Measurements from ENCODE around the gene PDIA4. TPM values are rescaled to one million over a fixed set of nuclear protein-coding genes. Genes with fewer than 3 reads are reported as not detected.

Gene PDIA4
- total and polyA plus RNA-seq, 2 of the 8 experiments (the other 6 are each of a cell fraction or from before 2014, with no cell fraction given) = 119 to 303 TPM

- H4K8ac ChIP-seq (ENCODE audit: extremely low read depth, insufficient read depth, low read length) = no peak overlapping the region
- no peaks in the 10 kb centered on the region for H3K79me1 ChIP-seq (ENCODE audit: low read depth, low read length)
- H3K27ac ChIP-seq (ENCODE audit: low read depth, low read length) = no peak overlapping the region
- no peak overlapping the region for H2BK5ac ChIP-seq (ENCODE audit: low read depth, low read length)
- no peaks in the 10 kb centered on the region for H3K23me2 ChIP-seq (ENCODE audit: low read depth, low read length)
- no peak overlapping the region for H4K5ac ChIP-seq (ENCODE audit: insufficient read length, low read depth, low read length)
- FAIRE-seq (no peak), DNase-seq (ENCODE audit: low read depth in 1 of 2, low spot score in 2 of 2) (no peak)
- no peak overlapping the region for H2BK20ac ChIP-seq (ENCODE audit: low read length)
- no peaks in the 10 kb centered on the region for H3K9me3 ChIP-seq (ENCODE audit: insufficient read depth in 2 of 2, low read depth in 1 of 2, low read length in 1 of 2)
- no peak overlapping the region for H2BK15ac ChIP-seq (ENCODE audit: low read length)
- no peak overlapping the region for H3K14ac ChIP-seq (ENCODE audit: insufficient read length)
- no peak overlapping the region for H2AK5ac ChIP-seq (ENCODE audit: low read depth, low read length)
- CTCF ChIA-PET (ENCODE audit: partially characterized antibody) = interaction anchor here (0.7 to 0.8 kb wide), 2 partner anchors 12 to 13 kb away, joined by 3 read pairs; no protein-coding TSS in a partner anchor
- H2AFZ ChIP-seq (ENCODE audit: low read length) = no peak overlapping the region
- no peak overlapping the region for H3K23ac ChIP-seq (ENCODE audit: insufficient read length)
- H4K91ac ChIP-seq (replicated peaks; ENCODE audit: insufficient read length, low read length) = no peak overlapping the region
- H3K9ac ChIP-seq (replicated peaks in 1 of 4; ENCODE audit: extremely low read depth in 1 of 4, low read depth in 3 of 4, low read length in 3 of 4) = no peak overlapping the region
- no peak overlapping the region for H3K4ac ChIP-seq (replicated peaks; ENCODE audit: insufficient read length, low read depth, low read length)
- H3K79me2 ChIP-seq (ENCODE audit: control insufficient read depth in 1 of 2, insufficient read depth in 2 of 2, low read length in 2 of 2) = no peaks in the 10 kb centered on the region
- no peaks in the 10 kb centered on the region for H3K36me3 ChIP-seq (ENCODE audit: control insufficient read depth in 2 of 4, insufficient read depth in 4 of 4, low read length in 3 of 4)
- H2BK120ac ChIP-seq (replicated peaks; ENCODE audit: low read depth, low read length) = no peak overlapping the region
- 94% methylated on average over 8 of the region's 8 CpGs; no CpG with 5 or more reads in 1 of the 2 experiments for WGBS, 2 experiments (ENCODE audit: extremely low coverage in 1 of 2, insufficient coverage in 1 of 2, insufficient read length in 1 of 2, insufficient replicate concordance in 2 of 2, low coverage in 1 of 2, low lambda C conversion rate in 2 of 2, missing lambda C conversion rate in 1 of 2)
- no peak overlapping the region for H2BK12ac ChIP-seq (ENCODE audit: low read depth, low read length)
- no peaks in the 10 kb centered on the region for H3K27me3 ChIP-seq (replicated peaks in 1 of 4; ENCODE audit: control insufficient read depth in 3 of 4, extremely low read depth in 1 of 4, insufficient read depth in 3 of 4, low read length in 3 of 4)
- POLR2A ChIA-PET (ENCODE audit: partially characterized antibody) = interaction anchor here (0.7 to 1.5 kb wide), 3 partner anchors 11 to 120 kb away, joined by 3 to 10 read pairs (median 3); no protein-coding TSS in a partner anchor
- H3K4me1 ChIP-seq (replicated peaks in 1 of 4; ENCODE audit: control insufficient read depth in 3 of 4, insufficient read depth in 4 of 4, low read length in 3 of 4) = no peaks in the 10 kb centered on the region
- no peak overlapping the region for H3K18ac ChIP-seq (ENCODE audit: extremely low read depth, low read length)
- no peak overlapping the region for H3K56ac ChIP-seq (replicated peaks; ENCODE audit: insufficient read length, low read depth, low read length)
- H4K20me1 ChIP-seq (replicated peaks in 1 of 2; ENCODE audit: control insufficient read depth in 1 of 2, insufficient read depth in 2 of 2, low read length in 2 of 2) = no peaks in the 10 kb centered on the region
- no peak overlapping the region for H3K4me2 ChIP-seq (ENCODE audit: insufficient read depth in 1 of 2, low read depth in 2 of 2, low read length in 2 of 2)
- H3K4me3 ChIP-seq (ENCODE audit: extremely low read depth in 1 of 4, insufficient read depth in 2 of 4, low read depth in 3 of 4, low read length in 4 of 4) = no peak overlapping the region
- TF ChIP-seq KDM4A (IDR thresholded peaks at IDR 0.05; ENCODE audit: low read depth, low read length, severe bottlenecking) = no peak
- no peak for TF ChIP-seq MAX (IDR thresholded peaks at IDR 0.05)
- TF ChIP-seq CBX8 (IDR thresholded peaks at IDR 0.05; ENCODE audit: borderline replicate concordance, low read depth, low read length) = no peak
- TF ChIP-seq GABPA (IDR thresholded peaks at IDR 0.05; ENCODE audit: borderline replicate concordance, insufficient read depth, low read length) = no peak
- TF ChIP-seq TAF1 (IDR thresholded peaks at IDR 0.05; ENCODE audit: low read depth, low read length) = no peak
- no peak for TF ChIP-seq RXRA (IDR thresholded peaks at IDR 0.05; ENCODE audit: insufficient read depth, low read depth, low read length)
- no peak for TF ChIP-seq CTCF (IDR thresholded peaks at IDR 0.05; ENCODE audit: control extremely low read depth in 1 of 3, insufficient read depth in 1 of 3, low read depth in 1 of 3, low read length in 3 of 3)
- no peak for TF ChIP-seq GTF2F1 (IDR thresholded peaks at IDR 0.05; ENCODE audit: borderline replicate concordance, low read depth, low read length)
- no peak for TF ChIP-seq KDM5A (IDR thresholded peaks at IDR 0.05; ENCODE audit: low read length)
- TF ChIP-seq HDAC6 (IDR thresholded peaks at IDR 0.05; ENCODE audit: low read depth, low read length) = no peak
- TF ChIP-seq CHD1 (IDR thresholded peaks at IDR 0.05; ENCODE audit: low read depth, low read length) = no peak
Observed at GRCh38 chr7:149053885-149054284, 25.6 kb upstream of the PDIA4 start.
